Stimulated activated CD4-positive, alpha-beta T cell treated with anti-CD3 and anti-CD28 coated beads, Interleukin-12 subunit alpha, Interleukin-12 subunit beta, amount 100 ng/mL, for 24 hours (primary cell): Measurements from ENCODE around the gene ZAP70.

Source experiments
- DNase-seq, 2 experiments: peaks; one replicate each; pipeline ENCODE4 v3.0.0-alpha.2; 2020; ENCODE audit warnings: low read depth in 2 of 2

ZAP70 gene

DNA sequence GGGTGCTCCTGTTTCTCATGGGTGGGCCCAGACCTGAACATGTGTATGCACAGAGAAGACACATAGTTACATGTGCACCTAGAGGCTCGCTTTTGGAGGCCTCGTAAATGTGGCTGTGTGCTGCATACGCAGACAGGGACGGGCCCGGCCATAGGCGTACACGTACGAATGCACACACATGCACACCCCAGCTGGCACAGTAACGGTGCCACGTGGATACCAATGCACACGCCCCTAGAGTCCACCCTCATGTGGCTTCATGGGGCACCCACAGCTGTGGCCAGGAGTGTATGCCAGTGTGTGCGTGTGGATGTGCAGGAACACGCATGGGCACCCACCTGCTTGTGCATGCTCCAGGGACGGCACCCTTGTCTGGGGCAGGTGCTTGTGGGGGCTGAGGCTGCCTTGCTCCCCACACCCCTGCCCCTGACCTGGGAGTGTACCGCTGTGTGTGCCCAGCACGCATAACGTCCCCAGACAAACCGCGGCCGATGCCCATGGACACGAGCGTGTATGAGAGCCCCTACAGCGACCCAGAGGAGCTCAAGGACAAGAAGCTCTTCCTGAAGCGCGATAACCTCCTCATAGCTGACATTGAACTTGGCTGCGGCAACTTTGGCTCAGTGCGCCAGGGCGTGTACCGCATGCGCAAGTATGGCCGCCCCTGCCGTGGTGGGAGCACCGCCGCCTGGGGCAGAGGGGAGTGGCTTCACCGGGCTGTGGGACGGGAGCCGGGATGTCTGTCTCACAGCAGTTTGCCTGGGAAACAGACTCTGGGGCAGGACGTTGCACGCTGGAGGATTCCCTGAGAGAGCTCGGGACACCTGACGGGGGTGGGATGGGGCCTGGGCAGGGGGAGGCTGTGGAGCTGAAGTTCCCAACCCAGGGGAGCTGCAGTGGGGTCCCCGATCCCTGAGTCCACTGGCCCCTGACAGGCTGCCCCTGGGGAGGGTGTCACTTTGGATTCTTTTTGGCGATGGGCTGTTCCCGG is 21.0 kb downstream of the ZAP70 start:
- DNase-seq: no peak

DNA sequence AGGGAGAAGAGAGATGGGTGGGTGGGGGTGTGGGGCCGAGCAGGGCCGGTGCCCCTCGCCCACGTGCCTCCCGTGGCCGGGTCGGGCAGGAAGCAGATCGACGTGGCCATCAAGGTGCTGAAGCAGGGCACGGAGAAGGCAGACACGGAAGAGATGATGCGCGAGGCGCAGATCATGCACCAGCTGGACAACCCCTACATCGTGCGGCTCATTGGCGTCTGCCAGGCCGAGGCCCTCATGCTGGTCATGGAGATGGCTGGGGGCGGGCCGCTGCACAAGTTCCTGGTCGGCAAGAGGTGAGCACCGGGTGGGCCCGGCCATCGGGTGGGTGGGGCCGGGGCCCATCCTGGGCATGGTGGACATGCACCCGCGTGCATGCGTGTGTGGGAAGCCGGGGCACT is 21.8 kb downstream of the ZAP70 start:
- no peak for DNase-seq

GRCh38 chr2:97736185-97736584 is 22.8 kb downstream of the ZAP70 start:
- no peak for DNase-seq

GRCh38 chr2:97736608-97737330 is 23.4 kb downstream of the ZAP70 start:
- no peak for DNase-seq

DNA sequence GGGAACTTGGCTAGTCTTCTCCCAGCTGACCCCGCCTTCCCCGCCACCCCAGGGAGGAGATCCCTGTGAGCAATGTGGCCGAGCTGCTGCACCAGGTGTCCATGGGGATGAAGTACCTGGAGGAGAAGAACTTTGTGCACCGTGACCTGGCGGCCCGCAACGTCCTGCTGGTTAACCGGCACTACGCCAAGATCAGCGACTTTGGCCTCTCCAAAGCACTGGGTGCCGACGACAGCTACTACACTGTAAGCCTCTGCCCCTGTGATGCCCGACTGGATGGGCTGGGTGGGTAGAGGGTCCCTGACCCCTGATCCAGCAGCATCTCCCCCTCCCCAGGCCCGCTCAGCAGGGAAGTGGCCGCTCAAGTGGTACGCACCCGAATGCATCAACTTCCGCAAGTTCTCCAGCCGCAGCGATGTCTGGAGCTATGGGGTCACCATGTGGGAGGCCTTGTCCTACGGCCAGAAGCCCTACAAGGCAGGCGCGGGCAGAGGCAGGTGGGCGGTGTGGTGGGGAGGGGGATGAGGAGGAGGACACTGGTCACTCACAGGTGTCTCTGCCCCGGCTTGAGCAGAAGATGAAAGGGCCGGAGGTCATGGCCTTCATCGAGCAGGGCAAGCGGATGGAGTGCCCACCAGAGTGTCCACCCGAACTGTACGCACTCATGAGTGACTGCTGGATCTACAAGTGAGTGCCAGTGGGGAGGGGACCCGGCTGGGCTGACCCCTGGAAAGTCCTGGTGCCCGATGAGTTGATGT is 24.2 kb downstream of the ZAP70 start:
- no peak for DNase-seq

DNA sequence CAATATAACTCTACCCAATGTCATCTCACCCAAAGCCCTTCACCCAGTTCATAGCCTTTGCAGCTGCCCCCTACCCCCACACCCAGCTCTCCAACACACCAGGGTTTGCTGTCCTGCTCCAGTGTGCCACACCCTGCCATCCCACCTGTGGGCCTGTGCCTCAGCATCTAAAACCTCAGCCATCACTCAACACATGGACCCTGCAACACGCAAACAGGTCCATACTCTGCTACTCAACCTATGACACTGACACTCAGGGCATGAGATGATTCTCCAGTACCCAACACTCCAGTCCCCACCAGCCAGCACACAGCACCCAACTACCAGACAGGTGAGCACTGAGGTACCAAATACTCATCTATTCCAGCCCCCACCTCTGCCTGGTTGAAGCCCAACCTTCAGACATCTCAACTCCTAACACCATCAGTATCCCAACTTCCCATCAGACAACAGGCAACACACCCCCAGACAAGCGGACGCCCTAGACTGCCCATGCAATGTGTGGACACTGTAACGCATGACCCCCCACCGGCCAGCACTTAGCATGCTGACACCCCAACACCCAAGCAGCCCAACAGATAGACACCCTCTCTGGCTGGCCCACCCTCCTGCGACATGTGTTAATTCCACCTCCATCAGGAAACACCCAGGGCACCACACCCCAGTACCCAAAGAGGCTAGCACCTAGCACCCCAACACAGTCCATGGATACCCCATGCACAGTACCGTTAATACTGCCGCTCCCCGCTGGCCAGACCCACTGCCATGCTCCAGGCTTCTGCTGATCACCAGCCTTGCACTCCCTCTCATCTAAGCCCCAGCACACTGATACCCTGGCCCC is 25.0 kb downstream of the ZAP70 start:
- no peak for DNase-seq

- no peak for DNase-seq
These were observed 25.9 kb downstream of the ZAP70 start for GRCh38 chr2:97739020-97739892.

DNA sequence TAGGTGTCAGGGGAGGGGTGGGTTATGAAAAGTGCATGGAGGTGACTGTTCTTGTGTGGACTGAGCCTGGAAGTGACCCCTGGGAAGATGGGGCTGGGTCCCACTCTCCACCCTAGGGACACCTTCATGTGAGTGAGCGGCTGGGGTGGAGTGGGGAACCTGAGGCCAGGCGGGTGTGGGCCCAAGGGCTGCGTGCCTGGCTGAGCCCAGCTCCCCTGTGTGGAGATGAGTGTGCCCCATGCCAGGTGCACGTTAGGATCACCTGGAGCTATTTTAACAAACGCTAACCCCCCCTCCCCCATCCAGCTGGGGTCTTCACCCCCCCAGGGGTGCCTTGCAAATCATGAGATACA is 26.5 kb downstream of the ZAP70 start:
- DNase-seq: no peak

DNA sequence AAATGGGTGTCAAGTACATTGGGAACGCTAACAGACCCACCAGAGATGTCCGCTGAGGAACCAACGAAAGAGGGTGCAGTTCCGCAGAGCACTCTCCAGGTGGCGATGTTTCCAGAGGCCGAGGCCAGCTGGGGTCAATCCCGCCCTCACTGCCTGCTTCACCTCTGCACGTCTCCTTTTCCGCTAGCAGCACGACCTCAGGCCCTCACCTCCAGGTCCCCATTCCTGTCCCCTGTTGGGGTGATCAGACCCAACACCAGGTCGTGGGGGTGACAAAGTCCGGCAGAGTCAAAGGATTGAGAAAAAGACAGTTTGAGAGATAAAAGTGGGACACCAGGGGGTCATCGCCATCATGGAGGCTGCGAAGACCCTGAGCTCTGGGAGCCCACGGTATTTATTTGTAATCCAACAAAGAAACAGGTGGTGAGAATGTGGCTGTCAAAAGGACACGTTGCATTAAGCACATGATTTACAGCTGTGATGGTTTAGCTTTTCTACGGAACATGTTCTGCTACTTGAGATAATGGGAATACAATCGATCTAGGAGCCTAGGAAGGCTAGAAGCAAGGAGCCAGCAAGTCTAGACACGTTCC is 27.3 kb downstream of the ZAP70 start:
- no peak for DNase-seq

- DNase-seq: no peak
These were observed 27.9 kb downstream of the ZAP70 start for GRCh38 chr2:97741251-97741650.

- DNase-seq: no peak
These were observed 28.3 kb downstream of the ZAP70 start for GRCh38 chr2:97741686-97742085.

GRCh38 chr2:97742381-97742847 is 29.0 kb downstream of the ZAP70 start:
- no peak for DNase-seq

- no peak for DNase-seq
These were observed 30.5 kb downstream of the ZAP70 start for GRCh38 chr2:97743913-97744312.

DNA sequence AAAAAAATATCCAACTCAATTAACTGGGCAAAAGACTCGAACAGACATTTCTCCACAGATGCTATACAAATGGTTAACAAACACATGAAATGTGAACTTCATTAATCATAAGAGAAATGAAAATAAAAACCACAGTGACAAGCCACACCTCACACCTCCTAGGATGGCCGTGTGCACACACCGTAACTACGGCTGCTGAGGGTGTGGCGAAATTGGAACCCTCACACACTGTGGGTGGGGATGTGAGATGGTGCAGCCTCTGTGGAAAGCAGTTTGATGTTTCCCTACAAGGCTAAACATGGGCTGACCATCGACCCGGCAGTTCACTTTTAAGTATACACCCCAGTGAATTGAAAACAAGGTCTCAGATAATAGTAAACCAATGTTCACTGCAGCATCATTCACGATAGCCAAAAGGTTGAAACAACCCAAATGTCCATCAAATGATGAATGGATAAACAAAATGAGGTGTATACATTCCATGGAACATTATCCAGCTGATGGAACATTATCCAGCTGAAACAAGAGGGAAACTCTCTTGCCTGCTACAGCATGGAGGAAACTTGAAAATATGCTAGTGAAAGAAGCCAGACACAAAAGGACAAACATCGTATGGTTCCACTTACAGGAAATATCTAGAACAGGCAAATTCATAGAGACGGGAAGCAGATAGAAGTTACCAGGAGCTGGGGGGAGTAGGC is 32.2 kb downstream of the ZAP70 start:
- peak in 1 of 2 experiments; percentile 35 for DNase-seq

GRCh38 chr2:97747285-97747684 is 33.9 kb downstream of the ZAP70 start:
- no peak for DNase-seq

DNA sequence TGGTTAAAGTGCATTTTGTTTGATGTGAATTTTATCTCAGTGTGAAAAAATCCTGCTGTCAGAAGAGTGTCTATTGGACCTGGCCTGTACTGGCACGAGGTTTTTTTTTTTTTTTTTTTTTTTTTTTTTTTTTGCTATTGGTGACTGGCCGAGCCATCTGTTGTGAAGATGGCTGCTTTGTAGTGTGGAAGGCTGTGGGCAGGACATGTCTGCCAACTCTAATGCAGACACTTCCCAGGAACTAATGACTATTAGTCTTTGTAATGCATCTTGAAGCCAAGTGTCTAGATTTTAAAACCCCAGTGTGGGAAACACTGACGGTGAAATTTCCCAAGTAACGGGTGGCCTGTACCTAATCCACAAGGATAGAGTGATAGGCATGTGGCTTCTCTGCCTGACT is 34.3 kb downstream of the ZAP70 start:
- DNase-seq: no peak

DNA sequence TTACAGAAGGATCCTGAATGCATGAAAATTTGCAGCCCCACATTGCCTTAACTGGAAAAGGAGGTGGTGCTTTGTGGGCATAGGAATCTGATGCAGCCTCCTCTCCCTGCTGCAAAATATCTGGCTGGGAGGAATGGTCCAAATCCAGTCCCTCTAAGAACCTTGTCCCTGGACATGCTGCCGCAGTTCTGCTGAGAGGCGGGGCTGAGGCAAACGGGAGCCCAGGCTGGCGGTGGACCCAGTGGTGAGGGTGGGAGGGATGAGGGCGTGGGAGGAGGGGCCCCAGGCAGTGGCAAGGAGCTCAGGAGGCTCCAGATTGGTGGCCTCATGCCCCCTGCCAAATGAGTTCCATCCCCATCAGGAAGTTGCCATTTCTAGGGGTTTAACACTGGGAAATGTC is 36.2 kb downstream of the ZAP70 start:
- no peak for DNase-seq

GRCh38 chr2:97750017-97750416 is 36.6 kb downstream of the ZAP70 start:
- DNase-seq: no peak

DNA sequence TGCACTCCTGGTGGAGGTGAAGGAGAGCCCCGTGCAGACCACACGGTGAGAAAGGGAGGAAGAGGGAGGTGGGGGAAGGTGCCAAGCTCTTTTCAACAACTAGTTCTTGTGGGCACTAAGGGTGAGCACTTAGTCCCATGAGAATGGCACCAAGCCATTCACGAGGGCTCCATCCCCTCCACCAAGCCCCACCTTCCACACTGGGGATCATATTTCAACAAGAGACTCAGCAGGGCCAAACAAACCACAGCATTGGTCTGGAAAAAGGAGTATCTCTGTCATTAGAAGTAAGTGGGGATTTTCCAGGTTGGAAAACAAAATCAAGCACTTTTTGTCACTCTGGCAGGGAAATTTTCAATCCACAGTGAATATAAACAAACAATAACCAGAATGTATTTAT is 38.4 kb downstream of the ZAP70 start:
- DNase-seq: no peak
